ENCODE measurements around the gene OR5A2.
"Not testable (repeated sequence)": the region's sequence is repeated elsewhere in the genome, so short reads cannot be mapped to it uniquely, and the experiment has no call there.

Gene OR5A2

GRCh38 chr11:59426361-59427067 is at the start of gene OR5A2:
OR5A2 (minus strand) TSS chr11:59426413; CDS start chr11:59422953, 3,460 bp downstream.
- in situ Hi-C loops (cut with MboI; ENCODE audit: low pct_unique_long_range_greater_than_20kb, low sequenced_read_pairs), result no loop called here
- no peak for DNase-seq

- no peak for DNase-seq
- in situ Hi-C loops (cut with MboI; ENCODE audit: low pct_unique_long_range_greater_than_20kb, low sequenced_read_pairs), result no loop called here
Observed at GRCh38 chr11:59475176-59475575, 49.0 kb upstream of the OR5A2 start.

GRCh38 chr11:59473015-59473414 is 46.8 kb upstream of the OR5A2 start, which contains the start of gene OR4D10:
OR4D10 (plus strand) TSS chr11:59473315; CDS start chr11:59477430, 4,115 bp downstream.
- in situ Hi-C loops (cut with MboI; ENCODE audit: low pct_unique_long_range_greater_than_20kb, low sequenced_read_pairs), result no loop called here
- no peak for DNase-seq

- in situ Hi-C loops (cut with MboI; ENCODE audit: low pct_unique_long_range_greater_than_20kb, low sequenced_read_pairs), result no loop called here
- no peak for DNase-seq
Observed at GRCh38 chr11:59463190-59463641, 37.0 kb upstream of the OR5A2 start.

- in situ Hi-C loops (cut with MboI; ENCODE audit: low pct_unique_long_range_greater_than_20kb, low sequenced_read_pairs), result no loop called here
- no peak for DNase-seq
Observed at GRCh38 chr11:59459916-59460315, 33.7 kb upstream of the OR5A2 start.

GRCh38 chr11:59456661-59457060 is 30.4 kb upstream of the OR5A2 start, which contains the start of gene OR4D6:
OR4D6 (plus strand) TSS chr11:59456961; CDS start chr11:59456961, 0 bp downstream.
- no peak for DNase-seq
- in situ Hi-C loops (cut with MboI; ENCODE audit: low pct_unique_long_range_greater_than_20kb, low sequenced_read_pairs), result no loop called here

- in situ Hi-C loops (cut with MboI; ENCODE audit: low pct_unique_long_range_greater_than_20kb, low sequenced_read_pairs), result no loop called here
Observed at GRCh38 chr11:59448484-59448883, 22.3 kb upstream of the OR5A2 start.

GRCh38 chr11:59445624-59446023 is 19.4 kb upstream of the OR5A2 start:
- in situ Hi-C loops (cut with MboI; ENCODE audit: low pct_unique_long_range_greater_than_20kb, low sequenced_read_pairs); DNase-seq: not testable (repeated sequence)

More at GRCh38 chr11:59448484-59448883, 22.3 kb upstream of the OR5A2 start:
- DNase-seq, result no peak

GRCh38 chr11:59437770-59438169 is 11.6 kb upstream of the OR5A2 start:
- no peak for DNase-seq
- in situ Hi-C loops (cut with MboI; ENCODE audit: low pct_unique_long_range_greater_than_20kb, low sequenced_read_pairs), result no loop called here

- in situ Hi-C loops (cut with MboI; ENCODE audit: low pct_unique_long_range_greater_than_20kb, low sequenced_read_pairs), result no loop called here
Observed at GRCh38 chr11:59436169-59436568, 10.0 kb upstream of the OR5A2 start, which contains the start of gene OR5A1. OR5A1 (plus strand) TSS chr11:59436469; CDS start chr11:59443169, 6,700 bp downstream.

GRCh38 chr11:59429924-59430516 is 3.8 kb upstream of the OR5A2 start:
- peak; percentile 73 for DNase-seq
- in situ Hi-C loops (cut with MboI; ENCODE audit: low pct_unique_long_range_greater_than_20kb, low sequenced_read_pairs), result no loop called here

More at GRCh38 chr11:59436169-59436568, 10.0 kb upstream of the OR5A2 start, which contains the start of gene OR5A1:
- DNase-seq, result no peak

- in situ Hi-C loops (cut with MboI; ENCODE audit: low pct_unique_long_range_greater_than_20kb, low sequenced_read_pairs), result no loop called here
- no peak for DNase-seq
Observed at GRCh38 chr11:59427068-59427382, 812 bp upstream of the OR5A2 start.

- in situ Hi-C loops (cut with MboI; ENCODE audit: low pct_unique_long_range_greater_than_20kb, low sequenced_read_pairs), result no loop called here
- DNase-seq, result no peak
Observed at GRCh38 chr11:59425131-59425530, 1.1 kb downstream of the OR5A2 start.

- no peak for DNase-seq
- in situ Hi-C loops (cut with MboI; ENCODE audit: low pct_unique_long_range_greater_than_20kb, low sequenced_read_pairs), result no loop called here
Observed at GRCh38 chr11:59423835-59424234, 2.4 kb downstream of the OR5A2 start.

GRCh38 chr11:59418156-59418555 is 8.1 kb downstream of the OR5A2 start:
- no peak for DNase-seq
- in situ Hi-C loops (cut with MboI; ENCODE audit: low pct_unique_long_range_greater_than_20kb, low sequenced_read_pairs), result no loop called here

- in situ Hi-C loops (cut with MboI; ENCODE audit: low pct_unique_long_range_greater_than_20kb, low sequenced_read_pairs), result no loop called here
- no peak for DNase-seq
Observed at GRCh38 chr11:59417023-59417422, 9.2 kb downstream of the OR5A2 start.

GRCh38 chr11:59416613-59417012 is 9.6 kb downstream of the OR5A2 start:
- no peak for DNase-seq
- in situ Hi-C loops (cut with MboI; ENCODE audit: low pct_unique_long_range_greater_than_20kb, low sequenced_read_pairs), result no loop called here

GRCh38 chr11:59415111-59415510 is 11.1 kb downstream of the OR5A2 start:
- in situ Hi-C loops (cut with MboI; ENCODE audit: low pct_unique_long_range_greater_than_20kb, low sequenced_read_pairs), result no loop called here
- DNase-seq, result peak; percentile 35

- in situ Hi-C loops (cut with MboI; ENCODE audit: low pct_unique_long_range_greater_than_20kb, low sequenced_read_pairs), result no loop called here
- peak; percentile 88 for DNase-seq
Observed at GRCh38 chr11:59413646-59414045, 12.6 kb downstream of the OR5A2 start.

- in situ Hi-C loops (cut with MboI; ENCODE audit: low pct_unique_long_range_greater_than_20kb, low sequenced_read_pairs), result no loop called here
- no peak for DNase-seq
Observed at GRCh38 chr11:59403546-59403945, 22.7 kb downstream of the OR5A2 start.

- in situ Hi-C loops (cut with MboI; ENCODE audit: low pct_unique_long_range_greater_than_20kb, low sequenced_read_pairs), result no loop called here
- no peak for DNase-seq
Observed at GRCh38 chr11:59401262-59401552, 25.0 kb downstream of the OR5A2 start.

All from KBM-7 (cell line).